ENCODE data around the gene ZNF287. TPM values are rescaled to one million over a fixed set of nuclear protein-coding genes. Genes with fewer than 3 reads are reported as not detected.

ZNF287 gene
- 1 to 10 TPM; 3.3 to 4.1 TPM for total RNA-seq

GRCh38 chr17:16568541-16569357, at the start of gene ZNF287:
ZNF287 (minus strand) TSS chr17:16569204; CDS start chr17:16567731, 1,473 bp downstream.

Other genes with a start within 250 kb of the ZNF287 start
- 1 to 10 TPM; 3.8 to 5.0 TPM for gene CENPV, start 215.7 kb downstream of the ZNF287 start, total RNA-seq
- gene UBB, start 188.1 kb downstream of the ZNF287 start, total RNA-seq = 1,000 to 10,000 TPM; 2,345 to 2,908 TPM
- 100 to 1,000 TPM; 163 to 190 TPM for gene TRPV2, start 153.6 kb downstream of the ZNF287 start, total RNA-seq
- under 1 TPM; 0.33 to 0.34 TPM for gene LRRC75A, start 77.0 kb downstream of the ZNF287 start, total RNA-seq
- gene ZNF624, start 84.6 kb upstream of the ZNF287 start, total RNA-seq = 1 to 10 TPM; 3.4 to 4.0 TPM
- gene CCDC144A, start 121.0 kb upstream of the ZNF287 start, total RNA-seq = 1 to 10 TPM; 1.7 to 4.5 TPM

Measured in melanocyte of skin (primary cell).